Muscle of back (tissue), 13 donors: ENCODE results near the gene GOLGA6L6. TPM values are rescaled to one million over a fixed set of nuclear protein-coding genes. Genes with fewer than 3 reads are reported as not detected.
"Not testable (repeated sequence)": the region's sequence is repeated elsewhere in the genome, so short reads cannot be mapped to it uniquely, and the experiment has no call there.

Experiments
- DNase-seq, 3 donors: peaks; one replicate each; pipeline versions ENCODE4 v3.0.0 to v3.0.0-alpha.2; 2013
- long read RNA-seq, 9 donors: transcript quantifications; one replicate each; lab custom pipeline, GENCODE V29; 2026
- polyA plus RNA-seq, 10 donors: library from polyadenylated mRNA; unstranded; fragments of 120-200 nt; gene quantifications; one replicate each; pipeline ENCODE4 v1.2.1, GENCODE V29; 2013; ENCODE audit not compliant: insufficient read length in 10 of 10

Gene GOLGA6L6, protein sequence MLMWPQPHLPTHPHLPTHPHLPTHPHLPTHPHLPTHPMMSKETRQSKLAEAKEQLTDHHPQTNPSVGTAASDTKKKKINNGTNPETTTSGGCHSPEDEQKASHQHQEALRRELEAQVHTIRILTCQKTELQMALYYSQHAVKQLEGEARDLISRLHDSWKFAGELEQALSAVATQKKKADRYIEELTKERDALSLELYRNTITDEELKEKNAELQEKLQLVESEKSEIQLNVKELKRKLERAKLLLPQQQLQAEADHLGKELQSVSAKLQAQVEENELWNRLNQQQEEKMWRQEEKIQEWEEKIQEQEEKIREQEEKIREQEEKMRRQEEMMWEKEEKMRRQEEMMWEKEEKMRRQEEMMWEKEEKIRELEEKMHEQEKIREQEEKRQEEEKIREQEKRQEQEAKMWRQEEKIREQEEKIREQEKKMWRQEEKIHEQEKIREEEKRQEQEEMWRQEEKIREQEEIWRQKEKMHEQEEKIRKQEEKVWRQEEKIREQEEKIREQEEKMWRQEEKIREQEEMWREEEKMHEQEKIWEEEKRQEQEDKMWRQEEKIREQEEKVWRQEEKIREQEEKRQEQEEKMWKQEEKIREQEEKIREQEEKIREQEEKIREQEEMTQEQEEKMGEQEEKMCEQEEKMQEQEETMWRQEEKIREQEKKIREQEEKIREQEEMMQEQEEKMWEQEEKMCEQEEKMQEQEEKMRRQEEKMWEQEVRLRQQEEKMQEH
- polyA plus RNA-seq = not detected
- long read RNA-seq, donor 1 = 0 reads
- long read RNA-seq, donor 2 = 0 reads
- long read RNA-seq, donor 3 = 0 reads
- long read RNA-seq, donor 4 = 0 reads
- long read RNA-seq, donor 5 = 0 reads
- long read RNA-seq, donor 6 = 0 reads
- long read RNA-seq, donor 7 = 0 reads
- long read RNA-seq, donor 8 = 0 reads
- long read RNA-seq, donor 9 = 0 reads

GRCh38 chr15:20541700-20542099, at the start of gene GOLGA6L6:
GOLGA6L6 (minus strand) TSS chr15:20541800; CDS start chr15:20541709, 91 bp downstream.
- not testable (repeated sequence) for DNase-seq

GRCh38 chr15:20590069-20590468, 48.5 kb upstream of the GOLGA6L6 start:
- not testable (repeated sequence) for DNase-seq

DNA sequence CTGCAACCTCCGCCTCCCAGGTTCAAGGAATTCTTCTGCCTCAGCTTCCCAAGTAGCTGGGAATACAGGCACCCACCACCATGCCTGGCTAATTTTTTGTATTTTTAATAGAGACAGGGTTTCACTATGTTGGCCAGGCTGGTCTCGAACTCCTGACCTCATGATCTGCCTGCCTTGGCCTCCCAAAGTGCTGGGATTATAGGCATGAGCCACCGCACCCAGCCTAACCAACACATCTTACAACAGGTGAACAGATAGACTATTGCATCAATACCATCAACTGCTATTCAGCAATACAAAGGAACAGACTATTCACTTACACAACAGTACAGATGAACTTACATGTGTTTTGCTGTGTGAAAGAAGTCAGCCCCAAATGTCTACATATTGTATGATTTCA, 45.2 kb upstream of the GOLGA6L6 start:
- not testable (repeated sequence) for DNase-seq

GRCh38 chr15:20582726-20583115, 41.1 kb upstream of the GOLGA6L6 start:
- DNase-seq = not testable (repeated sequence)

- not testable (repeated sequence) for DNase-seq
Measured at GRCh38 chr15:20582109-20582725, 40.6 kb upstream of the GOLGA6L6 start.

DNA sequence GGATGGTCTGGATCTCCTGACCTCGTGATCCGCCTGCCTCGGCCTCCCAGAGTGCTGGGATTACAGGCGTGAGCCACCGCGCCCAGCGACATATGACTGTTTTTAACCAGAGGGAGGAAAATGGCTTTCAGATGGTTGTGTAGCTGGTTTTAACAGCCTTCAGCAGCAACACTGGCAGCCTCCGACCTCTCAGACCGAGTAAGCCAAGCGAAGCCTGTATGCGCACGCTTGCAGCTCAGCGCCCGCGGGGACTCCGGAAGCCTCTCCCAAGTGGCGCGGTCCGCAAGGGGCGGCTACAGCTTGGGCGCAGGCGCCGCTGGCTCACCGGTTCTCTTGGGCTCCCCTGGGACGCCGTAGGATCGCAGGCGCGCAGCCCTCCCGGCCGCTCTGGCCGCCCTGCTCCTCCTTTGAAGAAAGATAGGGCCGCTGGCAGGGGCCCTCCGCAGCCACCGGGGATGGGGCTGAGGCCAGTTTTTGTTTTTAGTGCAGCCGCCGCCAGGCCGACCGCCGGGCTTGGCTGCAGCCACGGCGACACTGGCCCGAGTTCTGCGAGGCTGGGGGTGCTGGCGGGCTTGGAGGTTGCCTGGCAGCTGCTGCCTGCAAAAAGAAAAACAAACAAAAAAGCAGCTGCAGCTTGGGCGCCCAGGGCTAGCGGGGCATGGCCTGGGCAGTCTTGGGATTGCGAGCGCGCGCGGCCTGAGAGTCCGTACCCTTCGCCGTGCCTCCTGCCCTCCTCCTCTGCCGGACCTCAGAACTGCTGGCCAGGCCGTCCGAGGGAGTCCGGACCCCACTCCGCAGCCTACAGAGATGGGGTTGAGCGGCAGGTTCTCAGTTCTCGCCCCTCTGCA, 39.9 kb upstream of the GOLGA6L6 start:
- DNase-seq = not testable (repeated sequence)

- not testable (repeated sequence) for DNase-seq
Measured at GRCh38 chr15:20579662-20580061, 38.1 kb upstream of the GOLGA6L6 start.

DNA sequence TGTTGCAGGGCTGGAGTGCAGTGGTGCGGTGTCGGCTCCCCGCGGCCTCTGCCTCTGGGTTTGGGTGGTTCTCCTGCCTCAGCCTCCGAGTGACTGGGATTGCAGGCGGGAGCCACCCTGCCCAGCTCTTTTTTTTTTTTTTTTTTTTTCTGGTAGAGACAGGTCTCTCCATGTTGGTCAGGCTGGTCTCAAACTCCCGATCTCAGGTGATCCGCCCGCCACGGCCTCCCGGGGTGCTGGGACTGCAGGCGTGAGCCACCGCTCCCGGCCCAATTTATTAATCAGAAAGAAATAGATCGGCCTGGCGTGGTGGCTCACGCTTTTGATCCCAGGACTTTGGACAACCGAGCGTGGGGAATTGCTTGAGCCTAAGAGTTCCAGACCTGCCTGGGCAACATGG, 9.7 kb upstream of the GOLGA6L6 start:
- not testable (repeated sequence) for DNase-seq

DNA sequence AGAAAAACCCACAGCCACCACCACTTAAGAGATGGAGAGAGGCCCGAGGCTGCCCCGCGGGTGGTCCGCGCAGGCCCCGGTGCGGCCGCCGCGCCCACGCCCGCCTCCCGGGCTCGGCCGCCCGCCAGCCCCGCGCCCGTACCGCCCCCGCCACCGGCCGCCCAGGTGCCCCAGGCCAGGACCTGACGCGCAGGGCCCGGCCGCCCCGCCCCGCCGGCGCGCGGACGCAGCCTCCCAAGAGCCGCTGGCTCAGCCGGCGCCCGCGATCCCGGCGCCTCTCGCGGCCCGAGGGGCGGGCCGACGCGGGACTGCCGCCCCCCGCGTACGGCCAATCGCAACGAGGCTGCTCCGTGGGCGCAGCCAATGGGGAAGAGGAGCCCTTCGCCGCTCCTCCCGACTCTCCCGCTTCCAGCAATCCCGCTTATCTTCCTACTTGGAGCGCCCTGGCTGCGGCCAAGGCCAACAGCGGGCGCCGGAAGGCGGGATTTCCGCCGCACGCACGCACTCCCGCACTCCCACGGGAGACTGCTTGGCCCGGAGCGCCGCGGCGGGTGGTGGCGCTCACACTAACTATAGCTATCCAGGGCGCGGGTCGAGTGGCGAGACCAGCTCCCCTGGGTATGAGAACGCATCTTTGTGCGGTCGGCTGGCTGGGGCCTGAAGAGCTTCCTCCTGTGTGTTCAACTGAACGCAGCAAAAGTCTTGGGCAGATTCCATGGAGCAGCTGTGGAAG, 35.5 kb downstream of the GOLGA6L6 start:
- DNase-seq = not testable (repeated sequence)

DNA sequence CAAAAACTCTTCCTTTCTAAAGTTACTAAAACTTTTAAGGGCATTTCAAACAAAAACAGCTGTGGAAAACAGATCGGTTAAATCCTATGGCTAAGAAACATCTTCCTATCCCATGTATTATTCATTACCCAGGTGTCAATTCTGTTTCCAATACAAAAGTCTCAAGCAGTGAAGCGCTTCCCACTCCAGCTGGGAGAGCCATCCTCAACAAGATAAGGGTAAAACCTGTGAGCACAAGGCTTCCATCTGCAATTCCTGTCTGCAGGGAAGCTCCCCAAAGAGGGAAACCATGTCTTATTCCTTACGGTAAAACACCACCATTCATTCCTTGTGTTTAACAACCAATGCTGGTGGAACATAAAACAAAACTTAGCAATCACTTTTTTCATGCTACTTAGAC, 38.8 kb downstream of the GOLGA6L6 start:
- not testable (repeated sequence) for DNase-seq

- not testable (repeated sequence) for DNase-seq
Measured at GRCh38 chr15:20501512-20502222, 39.9 kb downstream of the GOLGA6L6 start.

DNA sequence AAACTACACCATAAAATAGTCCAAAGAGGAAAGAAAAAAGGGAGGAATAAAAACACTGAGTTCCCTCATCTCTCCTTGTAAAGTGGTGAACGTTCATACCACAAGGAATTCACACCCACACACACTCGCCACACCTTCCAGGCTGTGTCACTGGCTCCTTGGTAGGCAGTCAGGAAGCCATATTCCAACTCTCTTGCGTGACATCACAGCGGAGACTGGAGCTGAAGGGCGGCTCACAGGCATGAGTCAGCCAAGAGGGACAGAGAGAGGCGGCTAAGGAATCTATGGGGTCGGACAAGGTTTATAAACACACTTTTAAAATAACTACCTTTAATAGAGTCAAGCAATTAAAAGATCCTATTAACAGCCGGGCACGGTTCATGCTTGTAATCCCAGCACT, 43.8 kb downstream of the GOLGA6L6 start:
- DNase-seq = not testable (repeated sequence)

- DNase-seq = not testable (repeated sequence)
Measured at GRCh38 chr15:20493035-20493434, 48.6 kb downstream of the GOLGA6L6 start.

DNA sequence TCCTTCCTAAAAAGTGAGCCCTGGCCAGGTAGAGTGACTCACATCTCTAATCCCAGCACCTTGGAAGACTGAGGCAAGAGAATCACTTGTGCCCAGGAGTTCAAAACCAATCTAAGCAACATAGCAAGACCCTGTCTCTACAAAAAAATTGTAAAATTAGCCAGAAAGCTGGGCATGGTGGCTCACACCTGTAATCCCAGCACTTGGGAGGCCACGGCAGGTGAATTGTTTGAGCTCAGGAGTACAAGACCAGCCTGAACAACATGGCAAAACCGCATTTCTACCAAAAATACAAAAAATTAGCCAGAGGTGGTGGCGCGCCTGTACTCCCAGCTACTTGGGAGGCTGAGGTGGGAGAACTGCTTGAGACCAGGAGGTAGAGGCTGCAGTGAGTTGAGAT, 49.0 kb downstream of the GOLGA6L6 start:
- not testable (repeated sequence) for DNase-seq

DNA sequence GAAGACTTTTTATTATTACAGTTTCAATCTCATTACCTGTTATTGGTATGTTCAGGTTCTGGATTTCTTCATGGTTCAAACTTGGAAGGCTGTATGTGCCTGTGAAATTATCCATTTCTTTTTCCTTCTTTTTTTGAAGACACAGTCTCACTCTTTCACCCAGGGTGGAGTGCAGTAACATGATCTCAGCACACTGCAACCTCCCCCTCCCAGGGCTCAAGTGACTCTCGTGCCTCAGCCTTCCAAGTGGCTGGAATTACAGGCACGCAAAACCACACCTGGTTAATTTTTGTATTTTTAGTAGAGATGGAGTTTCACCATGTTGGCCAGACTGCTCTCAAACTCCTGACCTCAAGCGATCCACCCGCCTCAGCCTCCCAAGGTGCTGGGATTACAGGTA, 52.3 kb downstream of the GOLGA6L6 start:
- DNase-seq = not testable (repeated sequence)
